Activated T-helper 1 cell treated with anti-CD3 and anti-CD28 coated beads, Interleukin-12 subunit alpha, Interleukin-12 subunit beta, Interleukin-2, Interleukin-4 antibody, amounts not matched to agents 30 ng/mL and 10 ng/mL and 1 ng/mL, durations not matched to agents 14 hours and 24 hours and 36 hours (primary cell): Measurements from ENCODE around the gene ASIC2. TPM values are rescaled to one million over a fixed set of nuclear protein-coding genes. Genes with fewer than 3 reads are reported as not detected.
"Not testable (repeated sequence)": the region's sequence is repeated elsewhere in the genome, so short reads cannot be mapped to it uniquely, and the experiment has no call there.

ENCODE experiments used
- DNase-seq: peaks from one replicate; pipeline ENCODE4 v3.0.0; 2021; ENCODE audit warnings: low spot score
- H3K27ac Mint-ChIP-seq: one replicate; pipeline ENCODE4 v1.8.0; 2021; ENCODE audit warnings: mild to moderate bottlenecking, mixed read lengths
- H3K27me3 Mint-ChIP-seq: one replicate; pipeline ENCODE4 v1.8.0; 2022; ENCODE audit warnings: mild to moderate bottlenecking, moderate library complexity, mixed read lengths; ENCODE audit not compliant: insufficient read depth
- H3K36me3 Mint-ChIP-seq: one replicate; pipeline ENCODE4 v1.8.0; 2021; ENCODE audit warnings: low read depth, mixed read lengths
- H3K4me1 Mint-ChIP-seq: one replicate; pipeline ENCODE4 v1.8.0; 2021; ENCODE audit warnings: low read depth, mixed read lengths
- H3K4me3 Mint-ChIP-seq: one replicate; pipeline ENCODE4 v1.8.0; 2021; ENCODE audit warnings: mild to moderate bottlenecking, moderate library complexity, mixed read lengths
- H3K9me3 Mint-ChIP-seq: one replicate; pipeline ENCODE4 v1.8.0; 2021; ENCODE audit warnings: mixed read lengths
- intact Hi-C: fragments of 100-400 bp; cut with micrococcal nuclease; formaldehyde crosslinking; loops from one replicate; pipeline ENCODE4 v1.15.1; 2024
- total RNA-seq: library from RNA; stranded (reverse); gene quantifications from 2 replicates; pipeline ENCODE4 v1.2.3, GENCODE V29; 2022

ASIC2 gene
- total RNA-seq, 1 donor from 2014 or later, result not detected

DNA sequence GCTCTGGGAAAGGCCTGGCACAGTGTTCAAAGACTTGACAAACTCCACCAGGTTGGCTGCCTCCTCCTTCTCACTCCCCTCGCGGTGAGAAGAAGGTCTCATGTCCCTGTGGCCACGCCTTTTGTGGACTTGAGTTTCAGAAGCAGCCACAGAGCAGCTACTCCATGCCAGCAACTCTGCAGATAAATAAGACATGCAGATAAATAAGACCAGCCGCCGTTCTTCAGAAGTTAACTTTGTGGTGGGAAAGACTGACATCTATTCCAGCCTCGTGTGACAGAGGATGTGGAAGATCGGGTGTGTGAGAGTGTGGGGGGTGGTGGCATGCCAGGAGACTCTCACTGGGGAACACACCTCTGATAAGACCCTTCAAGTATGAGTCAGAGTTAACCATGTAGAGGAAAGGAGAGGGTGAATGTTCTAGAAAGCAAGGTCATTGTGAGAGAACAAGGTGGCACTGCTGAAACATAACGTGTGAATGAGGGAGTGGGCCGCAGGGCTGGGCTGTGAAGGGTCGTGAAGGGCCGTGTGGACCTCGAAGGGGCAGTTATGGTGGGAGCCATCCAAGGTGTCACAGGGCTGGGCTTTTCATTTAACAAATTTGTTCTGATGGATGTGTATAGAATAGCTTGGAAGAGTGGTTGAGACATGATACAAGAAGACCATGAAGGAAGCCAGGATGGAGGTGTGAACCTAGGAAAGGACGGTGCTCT, 300.6 kb downstream of the ASIC2 start:
- no peaks in the 10 kb centered on the region for H3K36me3 Mint-ChIP-seq
- H3K4me3 Mint-ChIP-seq, result no peak overlapping the region
- no peak for DNase-seq
- H3K9me3 Mint-ChIP-seq, result peaks cover 8% of the 10 kb centered on the region
- H3K4me1 Mint-ChIP-seq, result no peaks in the 10 kb centered on the region
- intact Hi-C loops, result no loop called here
- H3K27ac Mint-ChIP-seq, result no peak overlapping the region
- H3K27me3 Mint-ChIP-seq, result peaks cover 3% of the 10 kb centered on the region

GRCh38 chr17:32988481-32989101, 304.5 kb downstream of the ASIC2 start:
- Mint-ChIP-seq H3K4me1 (no peaks in the 10 kb centered on the region), H3K27ac (no peak overlapping the region), H3K36me3 (no peaks in the 10 kb centered on the region), H3K9me3 (peaks cover 8% of the 10 kb centered on the region), H3K27me3 (peaks cover 1% of the 10 kb centered on the region), H3K4me3 (no peak overlapping the region)
- intact Hi-C loops, result no loop called here
- DNase-seq, result no peak

DNA sequence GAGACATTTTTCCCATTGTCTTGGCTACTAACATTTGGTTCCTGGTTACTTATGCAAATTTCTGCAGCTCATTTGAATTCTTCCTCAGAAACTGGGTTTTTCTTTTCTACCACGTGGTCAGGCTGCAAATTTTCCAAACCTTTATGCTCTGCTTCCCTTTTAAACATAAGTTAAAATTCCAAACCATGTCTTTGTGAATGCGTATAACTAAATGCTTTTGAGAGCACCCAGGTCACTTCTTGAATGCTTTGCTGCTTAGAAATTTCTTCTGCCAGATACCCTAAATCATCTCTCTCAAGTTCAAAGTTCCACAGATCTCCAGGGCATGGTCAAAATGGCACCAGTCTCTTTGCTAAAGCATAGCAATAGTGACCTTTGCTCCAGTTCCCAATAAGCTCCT, 305.2 kb downstream of the ASIC2 start:
- H3K36me3 Mint-ChIP-seq, H3K27me3 Mint-ChIP-seq, DNase-seq, H3K9me3 Mint-ChIP-seq, intact Hi-C loops, H3K27ac Mint-ChIP-seq, H3K4me1 Mint-ChIP-seq, H3K4me3 Mint-ChIP-seq: not testable (repeated sequence)

GRCh38 chr17:32987453-32987805, 305.7 kb downstream of the ASIC2 start:
- H3K36me3 Mint-ChIP-seq, H3K27ac Mint-ChIP-seq, H3K4me1 Mint-ChIP-seq, DNase-seq, H3K27me3 Mint-ChIP-seq, intact Hi-C loops, H3K4me3 Mint-ChIP-seq: not testable (repeated sequence)
- H3K9me3 Mint-ChIP-seq, result peaks cover 11% of the 10 kb centered on the region

DNA sequence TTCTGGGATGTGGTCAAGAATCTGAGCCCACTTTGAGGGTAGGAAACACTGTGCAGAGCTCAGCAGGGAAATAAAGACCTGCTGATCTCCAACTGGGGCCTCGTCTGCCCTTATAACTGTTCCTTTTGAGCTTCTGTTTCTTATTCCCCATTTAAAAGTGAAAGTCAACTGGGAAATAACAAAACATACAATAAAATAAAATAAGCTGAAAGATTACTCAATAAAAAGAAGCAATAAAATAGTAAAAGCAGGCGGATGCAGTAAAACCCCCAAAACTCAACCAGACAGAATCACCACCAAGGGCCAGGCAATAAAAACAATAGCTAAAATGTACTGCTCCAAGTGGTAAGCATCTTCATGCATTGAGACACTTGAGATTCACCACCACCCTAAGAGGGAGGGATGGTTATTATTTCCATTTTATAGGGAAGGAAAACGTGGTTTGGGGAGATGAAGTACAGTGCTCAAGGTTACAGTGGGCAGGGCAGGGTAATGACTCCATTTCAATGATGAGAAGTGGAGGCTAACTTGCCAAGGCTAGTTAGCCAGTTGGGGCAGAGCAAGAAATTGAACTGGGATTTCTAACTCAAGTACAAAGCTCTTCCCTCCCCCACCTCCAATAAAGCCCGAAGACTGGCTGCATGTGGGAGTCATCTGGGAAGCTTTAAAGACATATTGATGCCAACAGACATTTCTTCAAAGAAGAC, 307.9 kb downstream of the ASIC2 start:
- H3K4me1 Mint-ChIP-seq, result no peaks in the 10 kb centered on the region
- no peak overlapping the region for H3K4me3 Mint-ChIP-seq
- H3K27me3 Mint-ChIP-seq, result no peaks in the 10 kb centered on the region
- no peak for DNase-seq
- no peak overlapping the region for H3K27ac Mint-ChIP-seq
- H3K36me3 Mint-ChIP-seq, result no peaks in the 10 kb centered on the region
- intact Hi-C loops, result no loop called here
- H3K9me3 Mint-ChIP-seq, result peaks cover 18% of the 10 kb centered on the region

DNA sequence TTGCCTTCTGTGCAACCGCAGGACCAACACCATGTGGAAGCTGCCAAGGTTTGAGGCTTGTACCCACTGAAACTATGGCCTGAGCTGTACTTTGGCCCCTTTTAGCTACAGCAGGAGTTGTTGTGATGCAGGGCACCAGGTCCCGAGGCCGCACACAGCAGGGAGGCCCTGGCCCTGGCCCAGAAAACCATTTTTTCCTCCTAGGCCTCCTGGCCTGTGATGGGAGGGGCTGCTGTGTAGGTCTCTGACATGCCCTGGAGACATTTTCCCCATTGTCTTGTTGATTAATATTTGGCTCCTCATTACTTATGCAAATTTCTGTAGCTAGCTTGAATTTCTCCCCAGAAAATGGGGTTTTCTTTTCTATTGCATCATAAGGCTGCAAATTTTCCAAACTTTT, 311.5 kb downstream of the ASIC2 start:
- intact Hi-C loops, H3K4me3 Mint-ChIP-seq, DNase-seq, H3K27me3 Mint-ChIP-seq, H3K4me1 Mint-ChIP-seq, H3K27ac Mint-ChIP-seq, H3K36me3 Mint-ChIP-seq: not testable (repeated sequence)
- H3K9me3 Mint-ChIP-seq, result peaks cover 10% of the 10 kb centered on the region

GRCh38 chr17:32980230-32980629, 312.9 kb downstream of the ASIC2 start:
- Mint-ChIP-seq H3K4me3 (no peak overlapping the region), H3K9me3 (peaks cover 10% of the 10 kb centered on the region), H3K27me3 (no peaks in the 10 kb centered on the region), H3K27ac (no peak overlapping the region), H3K36me3 (no peaks in the 10 kb centered on the region), H3K4me1 (no peaks in the 10 kb centered on the region)
- no peak for DNase-seq
- intact Hi-C loops, result no loop called here

DNA sequence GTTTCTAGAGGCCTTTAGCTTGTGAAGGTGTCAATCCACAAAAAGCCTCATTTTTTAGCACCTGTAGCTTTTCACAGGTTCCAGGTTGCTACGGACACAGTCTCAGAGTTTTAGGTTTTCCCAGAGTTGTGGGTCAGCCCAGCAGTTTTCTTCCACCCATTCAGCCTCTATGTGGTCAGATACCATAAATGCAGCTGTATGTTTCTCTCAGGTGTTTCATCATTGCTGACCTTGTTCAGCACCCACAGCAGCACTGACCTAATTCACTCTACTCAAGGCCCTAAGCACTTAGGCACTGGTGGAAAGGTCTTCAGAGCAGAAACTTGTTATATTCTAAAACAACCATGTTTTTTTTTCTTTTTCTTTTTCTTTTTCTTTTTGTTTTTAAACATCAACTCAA, 316.5 kb downstream of the ASIC2 start:
- Mint-ChIP-seq H3K27ac (no peak overlapping the region), H3K9me3 (no peaks in the 10 kb centered on the region), H3K27me3 (peaks cover 7% of the 10 kb centered on the region), H3K36me3 (no peaks in the 10 kb centered on the region), H3K4me1 (peaks cover 3% of the 10 kb centered on the region), H3K4me3 (no peak overlapping the region)
- DNase-seq, result no peak
- intact Hi-C loops, result no loop called here

- no peak for DNase-seq
- no peak overlapping the region for H3K27ac Mint-ChIP-seq
- no peak overlapping the region for H3K4me3 Mint-ChIP-seq
These were observed 317.0 kb downstream of the ASIC2 start for GRCh38 chr17:32976131-32976530.

DNA sequence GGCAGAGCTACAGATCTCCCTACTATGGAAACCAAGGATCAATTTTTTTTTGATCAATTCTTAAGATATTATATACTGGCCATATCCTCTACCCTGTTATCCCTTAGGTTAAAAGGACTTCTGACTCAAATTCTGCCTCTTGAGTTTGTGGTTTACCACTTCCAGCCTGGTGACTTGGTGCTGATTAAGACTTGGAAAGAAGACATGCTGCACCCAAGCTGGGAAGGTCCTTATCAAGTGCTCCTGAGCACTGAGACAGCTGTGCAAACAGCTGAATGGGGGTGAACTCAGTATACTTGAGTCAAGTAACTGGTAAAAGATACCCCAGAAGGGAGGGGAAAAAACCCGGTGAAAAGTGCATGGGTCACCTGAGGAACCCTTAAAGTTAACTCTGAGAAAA, 321.9 kb downstream of the ASIC2 start:
- H3K9me3 Mint-ChIP-seq, result peaks cover 16% of the 10 kb centered on the region

More at GRCh38 chr17:32976131-32976530, 317.0 kb downstream of the ASIC2 start:
- intact Hi-C loops, result no loop called here
- Mint-ChIP-seq H3K36me3 (no peaks in the 10 kb centered on the region), H3K27me3 (peaks cover 7% of the 10 kb centered on the region), H3K4me1 (peaks cover 8% of the 10 kb centered on the region), H3K9me3 (no peaks in the 10 kb centered on the region)

GRCh38 chr17:32970281-32970680, 322.8 kb downstream of the ASIC2 start:
- Mint-ChIP-seq H3K4me3 (no peak overlapping the region), H3K36me3 (no peaks in the 10 kb centered on the region), H3K4me1 (peaks cover 20% of the 10 kb centered on the region), H3K27ac (no peak overlapping the region), H3K27me3 (peaks cover 17% of the 10 kb centered on the region), H3K9me3 (peaks cover 16% of the 10 kb centered on the region)
- DNase-seq, result no peak
- intact Hi-C loops, result no loop called here

More for the DNA sequence above, 321.9 kb downstream of the ASIC2 start:
- peak; percentile 21 for DNase-seq
- intact Hi-C loops, result no loop called here
- H3K36me3 Mint-ChIP-seq, result no peaks in the 10 kb centered on the region
- peaks cover 13% of the 10 kb centered on the region for H3K27me3 Mint-ChIP-seq
- H3K4me3 Mint-ChIP-seq, result no peak overlapping the region
- H3K27ac Mint-ChIP-seq, result peak overlapping the region; percentile 50
- peaks cover 20% of the 10 kb centered on the region for H3K4me1 Mint-ChIP-seq

DNA sequence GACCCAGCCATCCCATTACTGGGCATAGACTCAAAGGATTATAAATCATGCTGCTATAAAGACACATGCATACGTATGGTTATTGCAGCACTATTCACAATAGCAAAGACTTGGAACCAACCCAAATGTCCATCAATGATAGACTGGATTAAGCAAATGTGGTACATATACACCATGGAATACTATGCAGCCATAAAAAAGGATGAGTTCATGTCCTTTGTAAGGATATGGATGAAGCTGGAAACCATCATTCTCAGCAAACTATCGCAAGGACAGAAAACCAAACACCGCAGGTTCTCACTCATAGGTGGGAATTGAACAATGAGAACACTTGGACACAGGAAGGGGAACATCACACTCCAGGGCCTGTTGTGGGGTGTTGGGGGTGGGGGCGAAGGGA, 323.9 kb downstream of the ASIC2 start:
- H3K36me3 Mint-ChIP-seq, DNase-seq, intact Hi-C loops, H3K4me3 Mint-ChIP-seq, H3K27ac Mint-ChIP-seq: not testable (repeated sequence)
- Mint-ChIP-seq H3K4me1 (peaks cover 20% of the 10 kb centered on the region), H3K9me3 (peaks cover 16% of the 10 kb centered on the region), H3K27me3 (peaks cover 14% of the 10 kb centered on the region)

GRCh38 chr17:32964541-32964940, 328.6 kb downstream of the ASIC2 start:
- H3K27me3 Mint-ChIP-seq, result peaks cover 17% of the 10 kb centered on the region
- no peaks in the 10 kb centered on the region for H3K36me3 Mint-ChIP-seq
- H3K4me3 Mint-ChIP-seq, result no peak overlapping the region
- H3K4me1 Mint-ChIP-seq, result no peaks in the 10 kb centered on the region
- H3K27ac Mint-ChIP-seq, result no peak overlapping the region
- DNase-seq, result no peak
- H3K9me3 Mint-ChIP-seq, result peaks cover 9% of the 10 kb centered on the region
- intact Hi-C loops, result no loop called here
